ENCODE results near the gene KANK3.
"Not testable (repeated sequence)": the region's sequence is repeated elsewhere in the genome, so short reads cannot be mapped to it uniquely, and the experiment has no call there.

DNA sequence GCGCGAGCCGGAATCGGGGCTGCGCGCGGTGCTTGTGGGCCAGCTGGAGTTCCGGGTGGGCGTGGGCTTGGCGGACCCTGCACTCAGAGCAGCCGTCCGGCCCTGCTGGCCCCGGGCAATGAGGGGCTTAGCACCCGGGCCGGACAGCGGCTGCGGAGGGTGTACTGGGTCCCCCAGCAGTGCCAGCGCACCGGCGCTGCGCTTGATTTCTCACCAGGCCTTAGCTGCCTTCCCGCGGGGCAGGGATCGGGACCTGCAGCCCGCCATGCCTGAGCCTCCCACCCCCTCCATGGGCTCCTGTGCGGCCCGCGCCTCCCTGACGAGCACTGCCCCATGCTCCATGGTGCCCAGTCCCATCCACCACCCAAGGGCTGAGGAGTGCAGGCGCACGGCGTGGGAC is 32.7 kb upstream of the KANK3 start:
- TF ChIP-seq, protein P1, sequence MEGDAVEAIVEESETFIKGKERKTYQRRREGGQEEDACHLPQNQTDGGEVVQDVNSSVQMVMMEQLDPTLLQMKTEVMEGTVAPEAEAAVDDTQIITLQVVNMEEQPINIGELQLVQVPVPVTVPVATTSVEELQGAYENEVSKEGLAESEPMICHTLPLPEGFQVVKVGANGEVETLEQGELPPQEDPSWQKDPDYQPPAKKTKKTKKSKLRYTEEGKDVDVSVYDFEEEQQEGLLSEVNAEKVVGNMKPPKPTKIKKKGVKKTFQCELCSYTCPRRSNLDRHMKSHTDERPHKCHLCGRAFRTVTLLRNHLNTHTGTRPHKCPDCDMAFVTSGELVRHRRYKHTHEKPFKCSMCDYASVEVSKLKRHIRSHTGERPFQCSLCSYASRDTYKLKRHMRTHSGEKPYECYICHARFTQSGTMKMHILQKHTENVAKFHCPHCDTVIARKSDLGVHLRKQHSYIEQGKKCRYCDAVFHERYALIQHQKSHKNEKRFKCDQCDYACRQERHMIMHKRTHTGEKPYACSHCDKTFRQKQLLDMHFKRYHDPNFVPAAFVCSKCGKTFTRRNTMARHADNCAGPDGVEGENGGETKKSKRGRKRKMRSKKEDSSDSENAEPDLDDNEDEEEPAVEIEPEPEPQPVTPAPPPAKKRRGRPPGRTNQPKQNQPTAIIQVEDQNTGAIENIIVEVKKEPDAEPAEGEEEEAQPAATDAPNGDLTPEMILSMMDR (optimal IDR thresholded peaks at IDR 0.05 in 1 of 3, IDR thresholded peaks at IDR 0.05 in 1 of 3, conservative IDR thresholded peaks at IDR 0.05 in 1 of 3; ENCODE audit: extremely low read depth in 1 of 3, insufficient read depth in 2 of 3, low read length in 3 of 3) = not testable (repeated sequence)
- TF ChIP-seq EZH2 (IDR thresholded peaks at IDR 0.05; ENCODE audit: low read length) = not testable (repeated sequence)

Measured in keratinocyte (primary cell).